ENCODE results near the gene LRCH1.

LRCH1 gene

GRCh38 chr13:46565808-46566750 is 13.1 kb downstream of the LRCH1 start:
- no peak for DNase-seq (ENCODE audit: low read depth)
- no peak for TF ChIP-seq CTCF (conservative IDR thresholded peaks at IDR 0.05; ENCODE audit: control insufficient read depth, insufficient read depth, low read depth, low read length)
- H3K4me3 ChIP-seq (ENCODE audit: control insufficient read depth, low read depth, low read length), result no peak overlapping the region

- no peak overlapping the region for H3K4me3 ChIP-seq (ENCODE audit: control insufficient read depth, low read depth, low read length)
- DNase-seq (ENCODE audit: low read depth), result no peak
- no peak for TF ChIP-seq CTCF (conservative IDR thresholded peaks at IDR 0.05; ENCODE audit: control insufficient read depth, insufficient read depth, low read depth, low read length)
These were observed 14.7 kb downstream of the LRCH1 start for GRCh38 chr13:46567671-46568070.

- no peak for TF ChIP-seq CTCF (conservative IDR thresholded peaks at IDR 0.05; ENCODE audit: control insufficient read depth, insufficient read depth, low read depth, low read length)
- no peak overlapping the region for H3K4me3 ChIP-seq (ENCODE audit: control insufficient read depth, low read depth, low read length)
- no peak for DNase-seq (ENCODE audit: low read depth)
These were observed 16.5 kb downstream of the LRCH1 start for GRCh38 chr13:46569456-46569855.

GRCh38 chr13:46570273-46570672 is 17.3 kb downstream of the LRCH1 start:
- no peak for DNase-seq (ENCODE audit: low read depth)
- TF ChIP-seq CTCF (conservative IDR thresholded peaks at IDR 0.05; ENCODE audit: control insufficient read depth, insufficient read depth, low read depth, low read length), result no peak
- no peak overlapping the region for H3K4me3 ChIP-seq (ENCODE audit: control insufficient read depth, low read depth, low read length)

GRCh38 chr13:46571189-46571908 is 18.4 kb downstream of the LRCH1 start:
- DNase-seq (ENCODE audit: low read depth), result peak; percentile 25
- TF ChIP-seq CTCF (conservative IDR thresholded peaks at IDR 0.05; ENCODE audit: control insufficient read depth, insufficient read depth, low read depth, low read length), result no peak
- no peak overlapping the region for H3K4me3 ChIP-seq (ENCODE audit: control insufficient read depth, low read depth, low read length)

- DNase-seq (ENCODE audit: low read depth), result no peak
- TF ChIP-seq CTCF (conservative IDR thresholded peaks at IDR 0.05; ENCODE audit: control insufficient read depth, insufficient read depth, low read depth, low read length), result no peak
These were observed 19.1 kb downstream of the LRCH1 start for GRCh38 chr13:46571909-46572595.

More at GRCh38 chr13:46571909-46572595, 19.1 kb downstream of the LRCH1 start:
- H3K4me3 ChIP-seq (ENCODE audit: control insufficient read depth, low read depth, low read length), result no peak overlapping the region

Measured in fibroblast of mammary gland (primary cell).